ENCODE data around the gene BROX. TPM values are rescaled to one million over a fixed set of nuclear protein-coding genes. Genes with fewer than 3 reads are reported as not detected.
"Not testable (repeated sequence)": the region's sequence is repeated elsewhere in the genome, so short reads cannot be mapped to it uniquely, and the experiment has no call there.

BROX gene, protein sequence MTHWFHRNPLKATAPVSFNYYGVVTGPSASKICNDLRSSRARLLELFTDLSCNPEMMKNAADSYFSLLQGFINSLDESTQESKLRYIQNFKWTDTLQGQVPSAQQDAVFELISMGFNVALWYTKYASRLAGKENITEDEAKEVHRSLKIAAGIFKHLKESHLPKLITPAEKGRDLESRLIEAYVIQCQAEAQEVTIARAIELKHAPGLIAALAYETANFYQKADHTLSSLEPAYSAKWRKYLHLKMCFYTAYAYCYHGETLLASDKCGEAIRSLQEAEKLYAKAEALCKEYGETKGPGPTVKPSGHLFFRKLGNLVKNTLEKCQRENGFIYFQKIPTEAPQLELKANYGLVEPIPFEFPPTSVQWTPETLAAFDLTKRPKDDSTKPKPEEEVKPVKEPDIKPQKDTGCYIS
- total RNA-seq, result 10 to 100 TPM; 37.5 to 93.8 TPM
- 10 to 100 TPM; 12.4 to 24.8 TPM for polyA plus RNA-seq
- long read RNA-seq, donor 1, full-length matches to known transcripts, result 3 of 31 reads
- long read RNA-seq, donor 1, partial matches to known transcripts, result 28 of 31 reads
- long read RNA-seq, donor 1, other reads (novel, unspliced or antisense), result 0 of 31 reads
- long read RNA-seq, donor 2, full-length matches to known transcripts, result 2 of 20 reads
- long read RNA-seq, donor 2, partial matches to known transcripts, result 18 of 20 reads
- long read RNA-seq, donor 2, other reads (novel, unspliced or antisense), result 0 of 20 reads
- long read RNA-seq, donor 3, full-length matches to known transcripts, result 2 of 2 reads
- long read RNA-seq, donor 3, partial matches to known transcripts, result 0 of 2 reads
- long read RNA-seq, donor 3, other reads (novel, unspliced or antisense), result 0 of 2 reads
- long read RNA-seq, donor 4, result 0 reads
- long read RNA-seq, donor 5, full-length matches to known transcripts, result 1 of 41 reads
- long read RNA-seq, donor 5, partial matches to known transcripts, result 40 of 41 reads
- long read RNA-seq, donor 5, other reads (novel, unspliced or antisense), result 0 of 41 reads

DNA sequence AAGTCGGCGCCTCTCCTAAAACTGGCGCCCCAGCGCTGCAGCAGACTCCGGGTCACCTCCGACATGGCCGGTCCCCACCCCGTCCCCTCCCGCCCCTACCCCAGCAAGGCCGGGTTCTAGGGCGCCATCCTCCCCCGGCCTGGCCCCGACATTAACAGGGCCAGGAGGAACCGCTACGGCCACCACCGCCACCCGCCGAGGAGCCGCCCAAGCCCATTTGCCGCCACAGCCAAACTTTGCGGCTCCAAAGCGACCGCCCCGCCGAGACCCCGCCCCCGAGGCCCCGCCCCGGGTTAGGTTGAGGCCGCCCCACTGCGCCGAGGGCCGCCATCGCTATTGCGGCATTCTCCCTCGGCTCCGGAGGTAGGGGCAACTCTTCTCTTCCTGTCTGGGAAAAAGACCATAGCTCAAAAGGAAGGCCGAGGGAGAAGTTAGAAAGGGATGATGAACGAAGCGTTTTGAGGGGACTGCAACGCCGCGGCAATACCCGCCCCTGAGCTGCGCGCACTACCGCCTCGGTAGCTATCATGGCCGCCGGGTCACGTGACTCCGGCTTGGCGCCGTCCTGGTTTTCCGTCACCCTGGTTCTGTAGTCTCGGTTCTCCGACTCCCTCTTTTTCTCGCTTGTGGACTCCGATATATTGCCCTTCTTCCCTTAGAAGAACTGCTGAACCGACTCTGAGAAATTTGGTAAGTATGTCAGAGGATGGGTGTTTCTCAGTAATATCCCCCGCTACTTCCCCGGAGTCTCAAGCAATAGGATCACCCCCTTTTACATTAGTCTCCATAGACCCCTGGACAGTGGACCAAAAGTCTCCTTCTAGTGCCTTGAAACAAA, at the start of gene BROX, which contains the start of gene AIDA:
BROX (plus strand) TSS at position 312 of the 838 bp plus-strand sequence. CDS start 3,136 bp downstream, outside the sequence.
AIDA (minus strand) TSS at position 239 of the 838 bp plus-strand sequence; CDS start at position 65, 174 bp downstream.
- no peaks in the 10 kb centered on the region for H3K27me3 ChIP-seq (ENCODE audit: control insufficient read depth in 3 of 3, insufficient read depth in 3 of 3, low read length in 2 of 3)
- peaks cover 0 to 14% (median 8%) of the 10 kb centered on the region in 4 donors for H3K36me3 ChIP-seq (ENCODE audit: control insufficient read depth in 4 of 4, insufficient read depth in 4 of 4, low read length in 4 of 4)
- H3K4me1 ChIP-seq (ENCODE audit: control insufficient read depth in 5 of 5, insufficient read depth in 5 of 5, low read length in 5 of 5), result peaks cover 0 to 21% (median 7%) of the 10 kb centered on the region in 5 donors
- DNase-seq, result peak; percentile 94 to 95 (median 95)
- 3 to 4% methylated on average over 49 to 56 of the region's 62 CpGs for WGBS, 2 donors
- ATAC-seq (ENCODE audit: insufficient read depth, low FRiP score), result peak; percentile 89
- TF ChIP-seq, protein P1, sequence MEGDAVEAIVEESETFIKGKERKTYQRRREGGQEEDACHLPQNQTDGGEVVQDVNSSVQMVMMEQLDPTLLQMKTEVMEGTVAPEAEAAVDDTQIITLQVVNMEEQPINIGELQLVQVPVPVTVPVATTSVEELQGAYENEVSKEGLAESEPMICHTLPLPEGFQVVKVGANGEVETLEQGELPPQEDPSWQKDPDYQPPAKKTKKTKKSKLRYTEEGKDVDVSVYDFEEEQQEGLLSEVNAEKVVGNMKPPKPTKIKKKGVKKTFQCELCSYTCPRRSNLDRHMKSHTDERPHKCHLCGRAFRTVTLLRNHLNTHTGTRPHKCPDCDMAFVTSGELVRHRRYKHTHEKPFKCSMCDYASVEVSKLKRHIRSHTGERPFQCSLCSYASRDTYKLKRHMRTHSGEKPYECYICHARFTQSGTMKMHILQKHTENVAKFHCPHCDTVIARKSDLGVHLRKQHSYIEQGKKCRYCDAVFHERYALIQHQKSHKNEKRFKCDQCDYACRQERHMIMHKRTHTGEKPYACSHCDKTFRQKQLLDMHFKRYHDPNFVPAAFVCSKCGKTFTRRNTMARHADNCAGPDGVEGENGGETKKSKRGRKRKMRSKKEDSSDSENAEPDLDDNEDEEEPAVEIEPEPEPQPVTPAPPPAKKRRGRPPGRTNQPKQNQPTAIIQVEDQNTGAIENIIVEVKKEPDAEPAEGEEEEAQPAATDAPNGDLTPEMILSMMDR (IDR thresholded peaks at IDR 0.05; ENCODE audit: control extremely low read depth, extremely low read depth), result no peak
- no peaks in the 10 kb centered on the region for H3K9me3 ChIP-seq (ENCODE audit: control insufficient read depth in 4 of 4, insufficient read depth in 3 of 4, low read length in 3 of 4)
- H3K27ac ChIP-seq (ENCODE audit: low read depth in 1 of 2, low read length in 1 of 2), result peak within 1 kb of the TSS; percentile 95 to 99
- H3K9ac ChIP-seq (ENCODE audit: insufficient read depth in 1 of 2, low read length in 2 of 2), result peak within 1 kb of the TSS; percentile 65 to 91
- H3K4me3 ChIP-seq, result peak within 1 kb of the TSS; percentile 85

DNA sequence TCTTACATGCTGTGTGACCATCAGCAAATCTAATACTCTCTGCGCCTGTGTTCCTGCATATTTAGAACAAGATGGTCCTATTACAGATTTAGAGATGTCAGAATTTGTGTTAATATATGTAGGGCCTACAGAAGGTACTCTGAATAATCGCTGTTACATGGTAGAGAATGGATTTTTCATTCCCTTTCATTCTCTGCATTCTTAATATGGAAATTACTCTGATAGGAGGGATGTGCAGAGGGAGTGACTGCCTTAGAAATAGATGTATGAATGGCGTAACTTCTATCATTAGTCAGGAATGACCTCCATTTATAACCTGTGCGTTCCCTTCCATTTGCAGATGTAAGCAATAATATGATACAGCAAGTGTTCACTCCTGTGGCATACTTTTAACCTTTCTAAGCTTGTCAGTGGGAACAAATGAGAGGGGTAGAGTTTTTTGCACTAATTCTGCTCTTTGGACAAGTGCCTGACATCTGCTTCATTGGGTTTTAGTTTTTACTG, 48.9 kb upstream of the BROX start:
- TF ChIP-seq, protein P1 (IDR thresholded peaks at IDR 0.05; ENCODE audit: control extremely low read depth, extremely low read depth), result no peak
- no peak overlapping the region for H3K9ac ChIP-seq (ENCODE audit: insufficient read depth in 1 of 2, low read length in 2 of 2)
- WGBS, 2 donors, result 96 to 97% methylated on average over 4 of the region's 4 CpGs
- H3K36me3 ChIP-seq (ENCODE audit: control insufficient read depth in 4 of 4, insufficient read depth in 4 of 4, low read length in 4 of 4), result peaks cover 22 to 68% (median 45%) of the 10 kb centered on the region in 4 donors
- no peak for ATAC-seq (ENCODE audit: insufficient read depth, low FRiP score)
- H3K4me3 ChIP-seq, result no peak overlapping the region
- no peaks in the 10 kb centered on the region for H3K27me3 ChIP-seq (ENCODE audit: control insufficient read depth in 3 of 3, insufficient read depth in 3 of 3, low read length in 2 of 3)
- no peak overlapping the region for H3K27ac ChIP-seq (ENCODE audit: low read depth in 1 of 2, low read length in 1 of 2)
- no peak for DNase-seq
- H3K4me1 ChIP-seq (ENCODE audit: control insufficient read depth in 5 of 5, insufficient read depth in 5 of 5, low read length in 5 of 5), result no peaks in the 10 kb centered on the region
- H3K9me3 ChIP-seq (ENCODE audit: control insufficient read depth in 4 of 4, insufficient read depth in 3 of 4, low read length in 3 of 4), result no peaks in the 10 kb centered on the region

DNA sequence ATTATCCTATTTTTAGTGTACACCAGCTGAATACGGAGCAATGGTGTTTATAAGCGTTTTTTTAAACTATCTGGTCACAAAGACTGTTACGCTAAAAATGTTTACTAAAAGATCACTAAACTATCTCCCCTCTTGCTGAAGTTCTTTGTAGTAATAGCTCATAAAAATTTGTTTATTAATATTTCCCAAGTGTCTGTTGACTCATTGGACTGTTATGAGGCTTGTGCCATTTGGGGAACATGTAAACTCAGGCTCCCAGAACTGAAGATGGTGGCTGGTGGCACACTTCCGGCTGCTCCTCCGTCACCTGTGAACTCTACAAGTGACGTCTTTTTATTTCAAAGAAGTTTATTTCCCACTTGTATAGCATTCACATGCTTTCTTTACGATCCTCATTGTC, 46.4 kb upstream of the BROX start:
- Histone ChIP-seq H3K27me3 (ENCODE audit: control insufficient read depth in 3 of 3, insufficient read depth in 3 of 3, low read length in 2 of 3) (no peaks in the 10 kb centered on the region), H3K27ac (ENCODE audit: low read depth in 1 of 2, low read length in 1 of 2) (no peak overlapping the region), H3K4me1 (ENCODE audit: control insufficient read depth in 5 of 5, insufficient read depth in 5 of 5, low read length in 5 of 5) (no peaks in the 10 kb centered on the region), H3K9ac (ENCODE audit: insufficient read depth in 1 of 2, low read length in 2 of 2) (no peak overlapping the region), H3K9me3 (ENCODE audit: control insufficient read depth in 4 of 4, insufficient read depth in 3 of 4, low read length in 3 of 4) (no peaks in the 10 kb centered on the region), H3K4me3 (no peak overlapping the region), H3K36me3 (ENCODE audit: control insufficient read depth in 4 of 4, insufficient read depth in 4 of 4, low read length in 4 of 4) (peaks cover 21 to 55% (median 37%) of the 10 kb centered on the region in 4 donors)
- ATAC-seq (ENCODE audit: insufficient read depth, low FRiP score) (no peak), DNase-seq (peak in 2 of 3 donors; percentile 5 to 6)
- WGBS, 2 donors, result 83 to 89% methylated on average over 7 of the region's 7 CpGs
- TF ChIP-seq, protein P1 (IDR thresholded peaks at IDR 0.05; ENCODE audit: control extremely low read depth, extremely low read depth), result no peak

DNA sequence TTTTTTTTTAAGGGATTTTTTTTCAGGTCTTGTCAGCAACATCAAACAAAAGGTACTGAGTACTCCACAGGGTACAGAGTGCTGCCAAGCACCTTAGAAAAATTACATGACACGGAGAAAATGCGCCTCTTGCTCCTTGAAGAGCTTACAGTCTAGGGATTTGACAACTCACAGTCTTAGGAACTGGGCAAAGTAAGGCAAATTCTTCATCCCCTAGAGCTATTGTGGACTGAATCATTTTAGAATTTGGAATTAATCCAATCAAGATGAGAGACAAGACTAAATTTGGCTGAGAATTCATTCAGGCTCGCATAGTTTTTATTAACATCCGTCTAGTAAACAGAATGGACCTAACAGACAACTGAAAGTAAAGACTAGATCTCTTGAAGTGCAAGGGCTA, 44.2 kb upstream of the BROX start:
- not testable (repeated sequence) for H3K9ac ChIP-seq (ENCODE audit: insufficient read depth in 1 of 2, low read length in 2 of 2); DNase-seq; H3K4me3 ChIP-seq; ATAC-seq (ENCODE audit: insufficient read depth, low FRiP score); H3K4me1 ChIP-seq (ENCODE audit: control insufficient read depth in 5 of 5, insufficient read depth in 5 of 5, low read length in 5 of 5); H3K9me3 ChIP-seq (ENCODE audit: control insufficient read depth in 4 of 4, insufficient read depth in 3 of 4, low read length in 3 of 4); H3K27ac ChIP-seq (ENCODE audit: low read depth in 1 of 2, low read length in 1 of 2); H3K27me3 ChIP-seq (ENCODE audit: control insufficient read depth in 3 of 3, insufficient read depth in 3 of 3, low read length in 2 of 3)
- no CpG with 5 or more reads among the region's 4 CpGs for WGBS, 2 donors
- peaks cover 18 to 50% (median 32%) of the 10 kb centered on the region in 4 donors for H3K36me3 ChIP-seq (ENCODE audit: control insufficient read depth in 4 of 4, insufficient read depth in 4 of 4, low read length in 4 of 4)

DNA sequence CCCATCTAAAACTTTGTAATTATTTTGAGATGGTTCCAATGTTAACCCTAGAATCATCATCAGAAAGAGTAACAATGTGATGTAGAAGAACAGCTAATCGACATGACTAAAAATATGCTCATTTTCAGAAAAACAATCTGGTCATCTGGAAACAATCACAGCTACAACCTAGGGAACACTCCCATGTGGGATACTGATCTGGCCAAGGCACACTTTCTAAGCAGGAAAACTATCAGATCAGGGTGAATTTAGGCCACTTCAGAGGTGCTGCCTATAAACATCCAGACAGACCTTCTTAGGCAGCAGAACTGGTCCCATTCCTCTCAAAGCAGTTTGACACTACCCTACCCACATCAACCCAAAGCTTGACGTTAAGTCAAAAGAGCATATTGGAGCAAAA, 43.3 kb upstream of the BROX start:
- 94 to 95% methylated on average over 1 of the region's 2 CpGs for WGBS, 2 donors
- H3K4me3 ChIP-seq; H3K9me3 ChIP-seq (ENCODE audit: control insufficient read depth in 4 of 4, insufficient read depth in 3 of 4, low read length in 3 of 4); H3K27ac ChIP-seq (ENCODE audit: low read depth in 1 of 2, low read length in 1 of 2); DNase-seq; H3K27me3 ChIP-seq (ENCODE audit: control insufficient read depth in 3 of 3, insufficient read depth in 3 of 3, low read length in 2 of 3); H3K4me1 ChIP-seq (ENCODE audit: control insufficient read depth in 5 of 5, insufficient read depth in 5 of 5, low read length in 5 of 5); H3K9ac ChIP-seq (ENCODE audit: insufficient read depth in 1 of 2, low read length in 2 of 2); ATAC-seq (ENCODE audit: insufficient read depth, low FRiP score): not testable (repeated sequence)
- peaks cover 12 to 42% (median 24%) of the 10 kb centered on the region in 4 donors for H3K36me3 ChIP-seq (ENCODE audit: control insufficient read depth in 4 of 4, insufficient read depth in 4 of 4, low read length in 4 of 4)

Measured in lung (tissue), 16 donors.